HepG2 (cell line): ENCODE measurements around the gene PYGL. TPM values are rescaled to one million over a fixed set of nuclear protein-coding genes. Genes with fewer than 3 reads are reported as not detected.

Experiments used
- ATAC-seq: fragments of 200-7000 bp; cut with Tn5 transposase; 3 replicates; pipeline ENCODE4 v1.9.1; 2020; ENCODE audit warnings: mild to moderate bottlenecking, moderate library complexity
- BruUV-seq: library from RNA; stranded (reverse); fragments of 400-500 nt; replicated peaks from 2 replicates; lab custom pipeline; 2021; lab: Mats Ljungman, UMichigan
- CTCF ChIA-PET: fragments of 300-600 bp; formaldehyde crosslinking; extraction: SDS; loops from one replicate; lab custom pipeline; 2021; ENCODE audit warnings: low total read pairs, inconsistent platforms, low intra/inter-chr PET ratio; lab: Yijun Ruan, JAX
- POLR2A ChIA-PET: fragments of 350-600 bp; sonication (Branson Sonifier 250); formaldehyde crosslinking; loops from one replicate; lab custom pipeline; 2020; ENCODE audit warnings: antibody characterized with exemption, inconsistent platforms; lab: Yijun Ruan, JAX
- DNase-seq: peaks from one replicate; pipeline ENCODE4 v3.0.0-alpha.2; 2015; ENCODE audit warnings: low spot score
- FAIRE-seq: peaks from 3 replicates; lab custom pipeline; 2011; peaks lifted over from hg19 to GRCh38; lab: Jason Lieb, UNC
- H2AFZ ChIP-seq: one replicate; pipeline ENCODE4 v1.6.1; 2011; ENCODE audit warnings: low read length, inconsistent platforms
- H3K27ac ChIP-seq: fragments of 300-600 bp; 3 replicates; pipeline ENCODE4 v1.8.0; 2011; ENCODE audit warnings: mixed run types, mild to moderate bottlenecking, mixed read lengths, low read length, inconsistent platforms; ENCODE audit not compliant: insufficient read depth; ENCODE audit errors: extremely low read length
- H3K27me3 ChIP-seq, 2 experiments: fragments of 200-600 bp in 1 of 2; 2 replicates in 1 of 2; 3 replicates in 1 of 2; pipeline versions ENCODE4 v1.6.0 to v1.8.0; 2011; ENCODE audit warnings: low read length in 2 of 2, mild to moderate bottlenecking in 2 of 2, moderate library complexity in 2 of 2, inconsistent platforms in 1 of 2; ENCODE audit not compliant: insufficient read depth in 2 of 2, control insufficient read depth in 1 of 2
- H3K36me3 ChIP-seq, 2 experiments: fragments of 200-600 bp in 1 of 2; replicated peaks in 1 of 2; 2 replicates in 1 of 2; 3 replicates in 1 of 2; pipeline versions ENCODE4 v1.5.1 to v1.8.0; 2011; ENCODE audit warnings: low read length in 2 of 2, inconsistent platforms in 1 of 2; ENCODE audit not compliant: insufficient read depth in 2 of 2, control insufficient read depth in 1 of 2
- H3K4me1 ChIP-seq: 2 replicates; pipeline ENCODE4 v1.5.1; 2012; ENCODE audit warnings: low read length, inconsistent platforms; ENCODE audit not compliant: insufficient read depth
- H3K4me2 ChIP-seq: 2 replicates; pipeline ENCODE4 v1.6.0; 2011; ENCODE audit warnings: low read depth, low read length, inconsistent platforms
- H3K4me3 ChIP-seq, 3 experiments: fragments of 200-600 bp in 1 of 3; sonication (generic), shearing (Covaris generic) in 1 of 3; replicated peaks in 1 of 3; 2 replicates each; pipeline ENCODE4 v1.5.1; 2011 to 2016; ENCODE audit warnings: low read length in 3 of 3, inconsistent platforms in 2 of 3, low read depth in 2 of 3, mild to moderate bottlenecking in 2 of 3, control low read depth in 1 of 3, mixed read lengths in 1 of 3; ENCODE audit not compliant: insufficient read depth in 1 of 3
- H3K79me2 ChIP-seq: one replicate; pipeline ENCODE4 v1.6.1; 2011; ENCODE audit warnings: low read length, inconsistent platforms; ENCODE audit not compliant: insufficient read depth
- H3K9ac ChIP-seq: 2 replicates; pipeline ENCODE4 v1.6.0; 2011; ENCODE audit warnings: mild to moderate bottlenecking, low read depth, low read length, inconsistent platforms; ENCODE audit not compliant: insufficient read depth
- H3K9me3 ChIP-seq: 2 replicates; pipeline ENCODE4 v1.5.1; 2012; ENCODE audit warnings: mild to moderate bottlenecking, low read length
- H4K20me1 ChIP-seq: 2 replicates; pipeline ENCODE4 v1.6.0; 2011; ENCODE audit warnings: inconsistent platforms, mild to moderate bottlenecking, low read length, moderate library complexity; ENCODE audit not compliant: insufficient read depth
- JUN ChIP-seq: sonication (generic); formaldehyde crosslinking; IDR thresholded peaks from 2 replicates; pipeline ENCODE4 v1.4.0; 2020; ENCODE audit warnings: mild to moderate bottlenecking, missing genetic modification reagents
- ZNF674 ChIP-seq: sonication (generic); formaldehyde crosslinking; IDR thresholded peaks from 2 replicates; pipeline ENCODE4 v1.5.0; 2020; ENCODE audit warnings: low read depth, mild to moderate bottlenecking, missing genetic modification reagents
- WGBS: methylation state at CpG from one replicate; pipeline ENCODE4 v1.1.6; 2017; ENCODE audit warnings: low lambda C conversion rate; 5-methylcytosine and 5-hydroxymethylcytosine counted together
- in situ Hi-C: cut with HindIII; loops from 2 replicates; pipeline ENCODE4 v1.10.0; 2017; ENCODE audit warnings: low pct_unique_long_range_greater_than_20kb; ENCODE audit not compliant: extremely low pct_ligation_motif_present
- intact Hi-C: fragments of 100-400 bp; cut with micrococcal nuclease; formaldehyde crosslinking; loops from one replicate; pipeline ENCODE4 v1.10.0; 2022; ENCODE audit not compliant: unreplicated experiment
- polyA plus RNA-seq, 8 experiments: library from polyadenylated mRNA; depleted of rRNA in 3 of 8; stranded (reverse) in 7 of 8; unstranded in 1 of 8; fragments of >200 nt; fragmentation: Illumina TruSeq in 4 of 8; extraction: Trizol in 4 of 8; gene quantifications; 2 replicates each; pipeline versions ENCODE4 v1.2.1 to v1.2.3, GENCODE V29; 2011 to 2016; ENCODE audit warnings: low read depth in 4 of 8, missing spikeins in 1 of 8, mixed read lengths in 1 of 8; ENCODE audit not compliant: insufficient read depth in 1 of 8
- total RNA-seq, 5 experiments: library from RNA; depleted of rRNA; stranded (reverse); fragments of >200 nt; fragmentation: Illumina TruSeq; extraction: Trizol; gene quantifications; 2 replicates each; pipeline ENCODE4 v1.2.3, GENCODE V29; 2016; ENCODE audit warnings: low read depth in 1 of 5
- TF ChIP-seq, protein P1 (sequence below): sonication (generic); formaldehyde crosslinking; IDR thresholded peaks from 2 replicates; pipeline ENCODE4 v1.8.0; 2022; ENCODE audit warnings: mild to moderate bottlenecking, missing genetic modification reagents, moderate library complexity
- TF ChIP-seq, protein P2 (sequence below), 2 experiments: fragments of 450-650 bp in 1 of 2; sonication (generic) in 1 of 2; formaldehyde crosslinking; IDR thresholded peaks; 2 replicates each; pipeline versions ENCODE4 v1.5.0 to v1.8.0; 2020 to 2022; ENCODE audit warnings: mild to moderate bottlenecking in 1 of 2, missing genetic modification reagents in 1 of 2

The PYGL gene
- total and polyA plus RNA-seq, 2 of the 13 experiments (the other 11 are each of a cell fraction or from before 2014, with no cell fraction given), result 98.4 to 110 TPM

DNA sequence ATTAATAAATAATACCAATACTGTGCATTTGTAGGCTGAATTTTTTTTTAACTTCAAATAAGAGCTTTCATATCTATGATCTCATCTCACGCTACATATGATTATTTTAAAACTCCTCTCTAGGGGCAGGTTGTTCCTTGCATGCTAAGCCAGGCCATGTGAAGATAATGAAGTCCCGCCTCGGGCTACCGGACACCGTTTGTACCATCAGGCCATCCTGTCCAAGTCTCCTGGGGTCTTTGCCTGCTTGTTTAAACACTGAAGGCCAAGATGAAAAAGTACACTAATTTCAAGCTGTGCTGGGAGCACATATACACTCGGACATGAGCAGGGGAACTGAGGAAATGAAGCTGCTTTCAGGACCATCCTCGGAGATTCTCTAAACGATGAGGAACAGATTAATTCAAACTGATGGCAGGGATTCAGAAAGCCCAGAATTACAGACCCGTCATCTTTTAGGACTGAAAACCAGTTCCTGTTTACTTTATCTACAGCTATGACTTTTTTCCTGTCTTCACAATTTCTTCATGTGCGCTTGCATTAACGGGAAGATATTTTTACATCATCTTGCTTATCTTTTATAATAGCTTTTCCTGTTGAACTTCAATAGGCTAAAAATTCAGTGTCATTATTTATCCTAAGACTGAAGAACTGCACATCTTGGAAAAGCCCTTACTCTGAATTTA, 78.7 kb downstream of the PYGL start:
- H3K4me2 ChIP-seq, result no peak overlapping the region
- H3K79me2 ChIP-seq, result no peaks in the 10 kb centered on the region
- POLR2A ChIA-PET, result no interaction called here
- no TSS peak for BruUV-seq
- no peak for TF ChIP-seq ZNF674 (CRISPR knock-in tag)
- TF ChIP-seq, all 625 proteins: peak for 0
- Histone ChIP-seq H3K4me1 (peaks cover 23% of the 10 kb centered on the region), H4K20me1 (no peaks in the 10 kb centered on the region), H3K36me3 (no peaks in the 10 kb centered on the region), H2AFZ (no peak overlapping the region), H3K9me3 (no peaks in the 10 kb centered on the region), H3K9ac (no peak overlapping the region), H3K27ac (no peak overlapping the region), H3K4me3 (no peak overlapping the region), H3K27me3 (no peaks in the 10 kb centered on the region)
- DNase-seq (no peak), FAIRE-seq (no peak), ATAC-seq (no peak)
- intact Hi-C loops (loop anchor here (10.0 kb wide), 1 partner anchor 261 kb away; no protein-coding TSS in a partner anchor), in situ Hi-C loops (no loop called here)
- CTCF ChIA-PET, result no interaction called here
- whole genome bisulfite sequencing, result 67% methylated on average over 11 of the region's 11 CpGs

DNA sequence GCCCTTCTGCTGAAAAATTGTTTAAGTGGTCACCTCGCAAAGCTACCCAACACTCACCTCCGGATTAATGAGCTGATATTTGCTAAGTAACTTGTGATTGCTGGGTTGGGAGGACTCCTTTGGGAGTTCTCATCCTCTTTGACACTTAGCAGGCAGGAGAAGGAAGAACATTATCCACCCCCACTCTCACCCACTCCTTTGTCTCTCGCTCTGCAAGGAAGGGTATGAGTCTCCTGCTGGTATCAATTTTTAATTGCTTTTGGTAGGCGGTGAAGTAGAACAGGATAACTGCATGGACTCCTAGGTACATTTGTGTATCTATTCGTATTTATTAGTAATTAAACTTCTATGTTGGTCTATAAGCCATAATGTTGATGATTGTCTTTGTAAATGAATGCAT, 79.3 kb downstream of the PYGL start:
- Histone ChIP-seq H3K4me1 (peaks cover 23% of the 10 kb centered on the region), H3K4me2 (no peak overlapping the region), H3K36me3 (no peaks in the 10 kb centered on the region), H2AFZ (no peak overlapping the region), H3K27ac (no peak overlapping the region), H3K4me3 (no peak overlapping the region), H3K9ac (no peak overlapping the region), H3K9me3 (no peaks in the 10 kb centered on the region), H3K79me2 (no peaks in the 10 kb centered on the region), H4K20me1 (no peaks in the 10 kb centered on the region), H3K27me3 (no peaks in the 10 kb centered on the region)
- no peak for TF ChIP-seq JUN
- TF ChIP-seq, protein P1, sequence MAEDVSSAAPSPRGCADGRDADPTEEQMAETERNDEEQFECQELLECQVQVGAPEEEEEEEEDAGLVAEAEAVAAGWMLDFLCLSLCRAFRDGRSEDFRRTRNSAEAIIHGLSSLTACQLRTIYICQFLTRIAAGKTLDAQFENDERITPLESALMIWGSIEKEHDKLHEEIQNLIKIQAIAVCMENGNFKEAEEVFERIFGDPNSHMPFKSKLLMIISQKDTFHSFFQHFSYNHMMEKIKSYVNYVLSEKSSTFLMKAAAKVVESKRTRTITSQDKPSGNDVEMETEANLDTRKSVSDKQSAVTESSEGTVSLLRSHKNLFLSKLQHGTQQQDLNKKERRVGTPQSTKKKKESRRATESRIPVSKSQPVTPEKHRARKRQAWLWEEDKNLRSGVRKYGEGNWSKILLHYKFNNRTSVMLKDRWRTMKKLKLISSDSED (CRISPR knock-in tag), result no peak
- TF ChIP-seq, protein P2, sequence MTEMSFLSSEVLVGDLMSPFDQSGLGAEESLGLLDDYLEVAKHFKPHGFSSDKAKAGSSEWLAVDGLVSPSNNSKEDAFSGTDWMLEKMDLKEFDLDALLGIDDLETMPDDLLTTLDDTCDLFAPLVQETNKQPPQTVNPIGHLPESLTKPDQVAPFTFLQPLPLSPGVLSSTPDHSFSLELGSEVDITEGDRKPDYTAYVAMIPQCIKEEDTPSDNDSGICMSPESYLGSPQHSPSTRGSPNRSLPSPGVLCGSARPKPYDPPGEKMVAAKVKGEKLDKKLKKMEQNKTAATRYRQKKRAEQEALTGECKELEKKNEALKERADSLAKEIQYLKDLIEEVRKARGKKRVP (CRISPR knock-in tag; IDR thresholded peaks at IDR 0.05), result no peak
- no peak for FAIRE-seq
- POLR2A ChIA-PET, result no interaction called here
- intact Hi-C loops (loop anchor here (5.0 to 10.0 kb wide), 2 partner anchors 38 to 260 kb away; no protein-coding TSS in a partner anchor), in situ Hi-C loops (loop anchor here (5.0 kb wide), 1 partner anchor 83 kb away; no protein-coding TSS in a partner anchor)
- CTCF ChIA-PET, result no interaction called here
- no peak for ATAC-seq
- 65% methylated on average over 5 of the region's 5 CpGs for WGBS
- BruUV-seq, result no TSS peak
- DNase-seq, result no peak
